GM03348 (cell line): ENCODE results near the gene CRYGN.

Experiments
- DNase-seq: peaks from one replicate; pipeline ENCODE4 v3.0.0; 2012; ENCODE audit warnings: low spot score

Gene CRYGN

GRCh38 chr7:151438864-151439601, 908 bp downstream of the CRYGN start:
- no peak for DNase-seq

GRCh38 chr7:151437866-151438516, 1.9 kb downstream of the CRYGN start:
- DNase-seq = no peak

- DNase-seq = no peak
These were observed 2.8 kb downstream of the CRYGN start for GRCh38 chr7:151437159-151437553.

- peak; percentile 48 for DNase-seq
These were observed 3.3 kb downstream of the CRYGN start for GRCh38 chr7:151436446-151437158.

GRCh38 chr7:151435971-151436370, 4.0 kb downstream of the CRYGN start:
- DNase-seq = peak; percentile 7

GRCh38 chr7:151435103-151435916, 4.6 kb downstream of the CRYGN start:
- no peak for DNase-seq

GRCh38 chr7:151434549-151434948, 5.4 kb downstream of the CRYGN start:
- DNase-seq = no peak

GRCh38 chr7:151433721-151434400, 6.1 kb downstream of the CRYGN start:
- DNase-seq = peak; percentile 4

GRCh38 chr7:151432658-151433521, 7.1 kb downstream of the CRYGN start:
- DNase-seq = peak; percentile 26

- peak; percentile 6 for DNase-seq
These were observed 8.1 kb downstream of the CRYGN start for GRCh38 chr7:151431768-151432311.

GRCh38 chr7:151431281-151431767, 8.6 kb downstream of the CRYGN start:
- DNase-seq = peak; percentile 4

- DNase-seq = no peak
These were observed 9.3 kb downstream of the CRYGN start for GRCh38 chr7:151430391-151431205.

- no peak for DNase-seq
These were observed 10.2 kb downstream of the CRYGN start for GRCh38 chr7:151429560-151430331.

- DNase-seq = no peak
These were observed 10.7 kb downstream of the CRYGN start for GRCh38 chr7:151429237-151429559.

- DNase-seq = peak; percentile 48
These were observed 11.3 kb downstream of the CRYGN start for GRCh38 chr7:151428378-151429236.

- no peak for DNase-seq
These were observed 12.1 kb downstream of the CRYGN start for GRCh38 chr7:151427705-151428377.
